ENCODE data around the gene RABGAP1. TPM values are rescaled to one million over a fixed set of nuclear protein-coding genes. Genes with fewer than 3 reads are reported as not detected.
A peak's percentile ranks its signal among the peaks of the same experiment; 100 is the strongest.

The RABGAP1 gene
- total RNA-seq, 1 experiment from 2014 or later, result 64.0 TPM

DNA sequence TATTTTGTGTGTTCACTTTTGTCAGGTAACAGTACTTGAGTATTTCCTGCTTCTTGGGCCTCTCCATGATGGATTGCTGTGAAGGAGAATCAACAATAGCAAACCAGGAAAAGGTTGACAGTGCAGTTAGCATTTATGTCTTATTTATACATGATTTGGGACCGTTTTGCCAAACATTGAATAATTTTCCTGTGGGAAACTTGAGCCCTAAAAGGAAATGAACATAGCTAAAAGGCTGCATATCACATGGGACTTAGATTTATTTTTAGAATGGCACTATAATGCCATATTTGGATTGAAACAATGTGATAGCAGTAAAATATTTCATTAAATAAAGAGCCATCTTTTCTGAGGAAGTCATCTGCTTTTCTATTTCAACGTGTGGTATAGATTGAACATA, 107.9 kb downstream of the RABGAP1 start:
- no peak for TF ChIP-seq EZH2 (IDR thresholded peaks at IDR 0.05; ENCODE audit: borderline replicate concordance, low read depth, low read length, poor library complexity, severe bottlenecking)
- TF ChIP-seq, protein P1, sequence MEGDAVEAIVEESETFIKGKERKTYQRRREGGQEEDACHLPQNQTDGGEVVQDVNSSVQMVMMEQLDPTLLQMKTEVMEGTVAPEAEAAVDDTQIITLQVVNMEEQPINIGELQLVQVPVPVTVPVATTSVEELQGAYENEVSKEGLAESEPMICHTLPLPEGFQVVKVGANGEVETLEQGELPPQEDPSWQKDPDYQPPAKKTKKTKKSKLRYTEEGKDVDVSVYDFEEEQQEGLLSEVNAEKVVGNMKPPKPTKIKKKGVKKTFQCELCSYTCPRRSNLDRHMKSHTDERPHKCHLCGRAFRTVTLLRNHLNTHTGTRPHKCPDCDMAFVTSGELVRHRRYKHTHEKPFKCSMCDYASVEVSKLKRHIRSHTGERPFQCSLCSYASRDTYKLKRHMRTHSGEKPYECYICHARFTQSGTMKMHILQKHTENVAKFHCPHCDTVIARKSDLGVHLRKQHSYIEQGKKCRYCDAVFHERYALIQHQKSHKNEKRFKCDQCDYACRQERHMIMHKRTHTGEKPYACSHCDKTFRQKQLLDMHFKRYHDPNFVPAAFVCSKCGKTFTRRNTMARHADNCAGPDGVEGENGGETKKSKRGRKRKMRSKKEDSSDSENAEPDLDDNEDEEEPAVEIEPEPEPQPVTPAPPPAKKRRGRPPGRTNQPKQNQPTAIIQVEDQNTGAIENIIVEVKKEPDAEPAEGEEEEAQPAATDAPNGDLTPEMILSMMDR (conservative IDR thresholded peaks at IDR 0.05; ENCODE audit: low read depth, low read length), result no peak
- Histone ChIP-seq H3K27ac (ENCODE audit: low read depth, low read length, poor library complexity, severe bottlenecking) (peak overlapping the region; percentile 91), H3K4me3 (ENCODE audit: low read depth, low read length, poor library complexity, severe bottlenecking) (peak overlapping the region; percentile 3), H3K27me3 (replicated peaks; ENCODE audit: insufficient read depth, low read depth, low read length, poor library complexity) (no peaks in the 10 kb centered on the region), H3K36me3 (ENCODE audit: insufficient read depth, low read length, poor library complexity, severe bottlenecking) (no peaks in the 10 kb centered on the region), H3K4me1 (ENCODE audit: insufficient read depth, low read length, poor library complexity, severe bottlenecking) (peaks cover 71% of the 10 kb centered on the region), H3K9me3 (ENCODE audit: low read depth, low read length, poor library complexity, severe bottlenecking) (no peaks in the 10 kb centered on the region)
- peak; percentile 31 for DNase-seq (ENCODE audit: low spot score)
- intact Hi-C loops (cut with micrococcal nuclease; ENCODE audit: unreplicated experiment), result no loop called here
- ChIA-PET CTCF (no interaction called here), POLR2A (ENCODE audit: low non-redundant PET) (interaction anchor here (0.6 kb wide), 1 partner anchor 117 kb away, joined by 6 read pairs; no protein-coding TSS in a partner anchor)
- no TSS peak for BruUV-seq (replicated peaks)

DNA sequence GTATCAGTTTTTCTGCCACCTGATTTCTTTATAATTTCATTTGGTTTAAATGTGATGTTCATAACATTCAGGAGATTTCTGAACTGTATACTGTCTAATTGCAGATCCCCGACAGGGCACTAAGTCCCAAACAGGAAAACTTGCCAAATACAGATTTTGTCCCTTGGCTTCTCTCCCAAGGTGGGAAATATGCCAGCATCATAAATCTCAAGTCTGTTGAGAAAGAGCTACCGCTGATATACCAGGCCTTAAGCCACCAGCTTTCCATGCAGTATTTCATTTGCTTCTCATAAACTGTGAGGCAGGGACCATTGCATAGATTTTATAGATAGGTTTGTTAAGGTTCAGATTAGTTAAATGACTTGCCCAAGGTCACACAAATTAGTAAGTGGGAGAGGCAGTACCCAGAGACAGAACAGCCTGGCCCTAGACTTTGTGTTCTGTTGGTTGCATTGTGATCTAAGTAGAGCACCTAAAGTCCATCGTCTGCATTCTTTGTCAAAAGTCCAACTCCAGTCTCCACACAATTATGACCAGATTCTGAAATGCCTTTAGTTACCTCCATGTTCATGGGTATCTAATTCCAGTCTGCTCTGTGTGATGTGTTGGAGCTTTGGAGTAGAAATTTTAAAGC, 108.9 kb downstream of the RABGAP1 start:
- no TSS peak for BruUV-seq (replicated peaks)

DNA sequence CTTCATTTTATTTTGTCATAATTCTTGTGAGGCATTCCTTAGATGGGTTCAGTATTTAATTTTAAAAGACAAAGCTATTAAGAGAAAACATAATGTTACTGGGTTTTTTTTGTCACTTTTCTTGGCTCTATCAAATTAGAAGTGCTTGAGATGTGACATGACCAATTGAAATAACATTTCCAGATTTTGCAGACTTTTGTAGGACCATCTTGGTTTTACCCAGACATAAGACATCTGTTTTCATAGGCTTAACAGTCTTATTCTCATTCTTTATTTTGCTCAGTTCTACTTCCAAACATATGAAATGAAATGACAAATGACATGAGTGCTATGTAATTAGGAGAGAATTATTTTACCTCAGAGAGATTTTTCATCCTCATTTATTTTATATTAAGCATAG, 112.2 kb downstream of the RABGAP1 start:
- BruUV-seq (replicated peaks), result no TSS peak
- POLR2A ChIA-PET (ENCODE audit: low non-redundant PET), result interaction anchor here (0.5 kb wide), 1 partner anchor 239 kb away, joined by 3 read pairs; no protein-coding TSS in a partner anchor
- CTCF ChIA-PET, result interaction anchor here (0.6 kb wide), 1 partner anchor 62 kb away, joined by 5 read pairs; no protein-coding TSS in a partner anchor

More for the DNA sequence above, 108.9 kb downstream of the RABGAP1 start:
- Histone ChIP-seq H3K27me3 (replicated peaks; ENCODE audit: insufficient read depth, low read depth, low read length, poor library complexity) (no peaks in the 10 kb centered on the region), H3K4me3 (ENCODE audit: low read depth, low read length, poor library complexity, severe bottlenecking) (peak overlapping the region; percentile 3), H3K9me3 (ENCODE audit: low read depth, low read length, poor library complexity, severe bottlenecking) (no peaks in the 10 kb centered on the region), H3K27ac (ENCODE audit: low read depth, low read length, poor library complexity, severe bottlenecking) (peak overlapping the region; percentile 91), H3K36me3 (ENCODE audit: insufficient read depth, low read length, poor library complexity, severe bottlenecking) (no peaks in the 10 kb centered on the region), H3K4me1 (ENCODE audit: insufficient read depth, low read length, poor library complexity, severe bottlenecking) (peaks cover 70% of the 10 kb centered on the region)
- ChIA-PET POLR2A (ENCODE audit: low non-redundant PET) (interaction anchor here (0.6 kb wide), 1 partner anchor 46 kb away, joined by 4 read pairs; no protein-coding TSS in a partner anchor), CTCF (no interaction called here)
- intact Hi-C loops (cut with micrococcal nuclease; ENCODE audit: unreplicated experiment), result no loop called here
- DNase-seq (ENCODE audit: low spot score), result peak; percentile 95
- no peak for TF ChIP-seq EZH2 (IDR thresholded peaks at IDR 0.05; ENCODE audit: borderline replicate concordance, low read depth, low read length, poor library complexity, severe bottlenecking)
- TF ChIP-seq, protein P1 (conservative IDR thresholded peaks at IDR 0.05; ENCODE audit: low read depth, low read length), result no peak

More for the DNA sequence above, 112.2 kb downstream of the RABGAP1 start:
- Histone ChIP-seq H3K4me3 (ENCODE audit: low read depth, low read length, poor library complexity, severe bottlenecking) (no peak overlapping the region), H3K4me1 (ENCODE audit: insufficient read depth, low read length, poor library complexity, severe bottlenecking) (peaks cover 42% of the 10 kb centered on the region), H3K27me3 (replicated peaks; ENCODE audit: insufficient read depth, low read depth, low read length, poor library complexity) (no peaks in the 10 kb centered on the region), H3K9me3 (ENCODE audit: low read depth, low read length, poor library complexity, severe bottlenecking) (no peaks in the 10 kb centered on the region), H3K36me3 (ENCODE audit: insufficient read depth, low read length, poor library complexity, severe bottlenecking) (no peaks in the 10 kb centered on the region), H3K27ac (ENCODE audit: low read depth, low read length, poor library complexity, severe bottlenecking) (peak overlapping the region; percentile 15)
- TF ChIP-seq, protein P1 (conservative IDR thresholded peaks at IDR 0.05; ENCODE audit: low read depth, low read length), result no peak
- TF ChIP-seq EZH2 (IDR thresholded peaks at IDR 0.05; ENCODE audit: borderline replicate concordance, low read depth, low read length, poor library complexity, severe bottlenecking), result no peak
- intact Hi-C loops (cut with micrococcal nuclease; ENCODE audit: unreplicated experiment), result no loop called here
- DNase-seq (ENCODE audit: low spot score), result no peak

Data from A673 (cell line).